ENCODE results near the gene KLK13. TPM values are rescaled to one million over a fixed set of nuclear protein-coding genes. Genes with fewer than 3 reads are reported as not detected.

KLK13 gene
- total RNA-seq, 2 donors from 2014 or later, result not detected

- DNase-seq (no peak), ATAC-seq (no peak)
- no peaks in the 10 kb centered on the region for H3K9me3 ChIP-seq (ENCODE audit: control insufficient read depth, low read length, poor library complexity, severe bottlenecking)
- H3K27ac Mint-ChIP-seq, result no peak overlapping the region
- peaks cover 15% of the 10 kb centered on the region for H3K27me3 Mint-ChIP-seq
- H3K36me3 Mint-ChIP-seq (ENCODE audit: low read depth), result peaks cover 9% of the 10 kb centered on the region
- H3K4me3 Mint-ChIP-seq, result no peak overlapping the region
- no peaks in the 10 kb centered on the region for H3K4me1 Mint-ChIP-seq
Measured at GRCh38 chr19:51066393-51067186, 1.7 kb upstream of the KLK13 start.

GRCh38 chr19:51065221-51065960, 499 bp upstream of the KLK13 start:
- Mint-ChIP-seq H3K4me1 (no peaks in the 10 kb centered on the region), H3K4me3 (peak overlapping the region; percentile 68), H3K27ac (no peak overlapping the region), H3K36me3 (ENCODE audit: low read depth) (peaks cover 9% of the 10 kb centered on the region), H3K27me3 (peaks cover 15% of the 10 kb centered on the region)
- DNase-seq (no peak), ATAC-seq (no peak)
- no peaks in the 10 kb centered on the region for H3K9me3 ChIP-seq (ENCODE audit: control insufficient read depth, low read length, poor library complexity, severe bottlenecking)

GRCh38 chr19:51063664-51064063, 1.2 kb downstream of the KLK13 start:
- Mint-ChIP-seq H3K27me3 (peaks cover 15% of the 10 kb centered on the region), H3K36me3 (ENCODE audit: low read depth) (peaks cover 9% of the 10 kb centered on the region), H3K4me3 (no peak overlapping the region), H3K27ac (no peak overlapping the region), H3K4me1 (no peaks in the 10 kb centered on the region)
- DNase-seq (no peak), ATAC-seq (no peak)
- no peaks in the 10 kb centered on the region for H3K9me3 ChIP-seq (ENCODE audit: control insufficient read depth, low read length, poor library complexity, severe bottlenecking)

DNA sequence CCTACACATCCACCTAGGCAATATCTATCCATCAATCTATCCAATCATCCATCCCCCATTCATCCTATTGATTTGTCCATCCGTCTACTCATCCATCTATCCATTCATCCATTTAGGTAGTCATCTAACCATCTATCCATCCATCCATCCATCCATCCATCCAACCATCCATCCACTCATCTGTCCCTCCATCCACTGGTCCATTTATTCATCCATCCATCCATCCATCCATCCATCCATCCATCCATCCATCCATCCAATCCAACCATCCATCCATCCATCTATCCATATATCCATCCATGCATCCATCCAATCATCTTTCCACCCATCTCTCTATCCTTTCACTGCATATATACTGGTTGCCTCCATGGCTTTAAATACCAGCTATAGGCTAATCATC, 3.9 kb downstream of the KLK13 start:
- H3K27me3 Mint-ChIP-seq, result peaks cover 14% of the 10 kb centered on the region
- H3K9me3 ChIP-seq (ENCODE audit: control insufficient read depth, low read length, poor library complexity, severe bottlenecking), result no peaks in the 10 kb centered on the region
- no peak overlapping the region for H3K4me3 Mint-ChIP-seq
- no peak overlapping the region for H3K27ac Mint-ChIP-seq
- DNase-seq (no peak), ATAC-seq (no peak)
- no peaks in the 10 kb centered on the region for H3K4me1 Mint-ChIP-seq
- peaks cover 2% of the 10 kb centered on the region for H3K36me3 Mint-ChIP-seq (ENCODE audit: low read depth)

DNA sequence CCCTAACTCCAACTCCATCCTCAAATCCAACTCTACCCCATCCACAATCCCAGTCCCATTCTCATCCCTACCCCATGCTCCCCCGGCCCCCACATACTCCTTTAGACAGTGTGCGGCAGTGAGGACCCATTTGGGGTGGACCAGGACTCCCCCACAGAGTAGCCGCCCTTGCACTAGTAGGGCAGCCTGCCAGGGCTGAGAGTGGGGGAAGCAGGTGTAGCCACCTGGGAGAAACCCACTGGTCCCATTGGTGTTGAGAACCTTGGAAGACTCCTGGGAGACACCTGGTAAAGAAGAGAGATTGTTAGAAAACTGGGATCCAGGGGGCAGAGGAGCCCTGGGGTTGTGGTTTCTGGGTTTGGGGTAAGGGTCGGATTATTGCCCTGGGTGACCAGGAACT, 4.6 kb downstream of the KLK13 start:
- Mint-ChIP-seq H3K4me3 (no peak overlapping the region), H3K27me3 (peaks cover 16% of the 10 kb centered on the region), H3K27ac (no peak overlapping the region), H3K36me3 (ENCODE audit: low read depth) (peaks cover 5% of the 10 kb centered on the region), H3K4me1 (no peaks in the 10 kb centered on the region)
- H3K9me3 ChIP-seq (ENCODE audit: control insufficient read depth, low read length, poor library complexity, severe bottlenecking), result no peaks in the 10 kb centered on the region
- DNase-seq, result no peak
- ATAC-seq, result no peak

DNA sequence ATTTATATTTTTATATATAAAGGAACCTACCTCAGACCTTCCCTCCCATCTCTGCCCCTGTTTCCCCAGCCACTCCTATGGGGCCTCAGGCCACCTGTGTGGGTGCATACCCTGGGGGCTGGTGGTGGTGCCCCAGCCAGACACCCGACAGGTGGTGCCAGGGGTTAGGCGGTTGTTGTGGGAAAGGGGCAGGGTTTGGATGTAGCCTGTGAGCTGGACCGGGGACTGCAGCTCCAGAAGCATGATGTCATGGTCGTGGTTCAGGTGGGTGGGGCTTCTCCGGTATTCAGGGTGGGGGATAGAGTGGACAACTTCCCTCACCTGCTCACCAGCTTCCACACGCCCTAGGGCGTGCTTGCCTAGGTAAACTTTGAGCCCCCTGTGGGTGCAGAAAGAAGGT, 5.2 kb downstream of the KLK13 start:
- H3K36me3 Mint-ChIP-seq (ENCODE audit: low read depth), result peaks cover 4% of the 10 kb centered on the region
- no peak overlapping the region for H3K27ac Mint-ChIP-seq
- peaks cover 20% of the 10 kb centered on the region for H3K27me3 Mint-ChIP-seq
- ATAC-seq (no peak), DNase-seq (no peak)
- no peaks in the 10 kb centered on the region for H3K9me3 ChIP-seq (ENCODE audit: control insufficient read depth, low read length, poor library complexity, severe bottlenecking)
- no peak overlapping the region for H3K4me3 Mint-ChIP-seq
- H3K4me1 Mint-ChIP-seq, result no peaks in the 10 kb centered on the region

DNA sequence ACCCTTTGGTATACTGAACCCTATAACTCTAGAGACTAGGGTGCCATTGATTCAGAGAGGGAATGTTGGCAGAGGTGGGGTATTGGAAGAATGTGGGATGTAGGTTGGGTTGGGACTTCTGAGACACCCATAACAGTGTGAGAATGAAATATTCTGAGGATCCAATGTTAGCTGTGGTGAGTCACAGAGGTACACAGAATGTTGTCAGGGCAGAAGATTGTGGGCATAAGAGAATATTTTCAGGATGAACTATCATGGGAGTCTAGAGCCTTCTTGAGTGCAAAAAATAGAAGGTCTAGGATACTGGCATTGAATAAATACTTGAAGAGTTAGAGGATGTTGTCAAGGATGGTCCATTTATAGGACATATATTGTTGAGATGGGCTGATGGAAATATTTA, 9.0 kb downstream of the KLK13 start:
- DNase-seq (no peak), ATAC-seq (no peak)
- Mint-ChIP-seq H3K36me3 (ENCODE audit: low read depth) (peaks cover 7% of the 10 kb centered on the region), H3K27me3 (peaks cover 33% of the 10 kb centered on the region), H3K4me1 (peaks cover 2% of the 10 kb centered on the region), H3K27ac (no peak overlapping the region), H3K4me3 (no peak overlapping the region)
- no peaks in the 10 kb centered on the region for H3K9me3 ChIP-seq (ENCODE audit: control insufficient read depth, low read length, poor library complexity, severe bottlenecking)

GRCh38 chr19:51047031-51047335, 17.9 kb downstream of the KLK13 start:
- H3K4me1 Mint-ChIP-seq, result no peaks in the 10 kb centered on the region
- H3K36me3 Mint-ChIP-seq (ENCODE audit: low read depth), result peaks cover 2% of the 10 kb centered on the region
- no peak for DNase-seq
- ATAC-seq, result no peak
- peaks cover 30% of the 10 kb centered on the region for H3K27me3 Mint-ChIP-seq
- H3K27ac Mint-ChIP-seq, result no peak overlapping the region
- no peak overlapping the region for H3K4me3 Mint-ChIP-seq
- H3K9me3 ChIP-seq (ENCODE audit: control insufficient read depth, low read length, poor library complexity, severe bottlenecking), result peaks cover 3% of the 10 kb centered on the region

DNA sequence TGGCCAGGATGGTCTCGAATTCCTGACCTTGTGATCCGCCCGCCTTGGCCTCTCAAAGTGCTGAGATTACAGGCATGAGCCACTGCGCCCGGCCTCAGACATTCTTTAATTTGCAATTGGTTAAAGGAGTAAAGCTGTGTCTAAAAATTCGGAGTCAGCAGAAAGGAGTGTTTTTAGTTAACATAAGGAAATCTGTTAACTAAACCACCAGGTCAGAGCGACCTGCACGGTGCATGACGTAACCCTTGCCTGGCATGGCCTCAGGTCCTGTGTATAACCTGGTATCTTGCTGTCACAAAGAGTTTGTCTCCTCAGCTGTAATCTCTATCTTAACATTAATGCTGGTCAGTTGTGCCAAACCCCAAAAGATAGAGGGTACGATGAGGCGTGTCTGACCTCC, 20.6 kb downstream of the KLK13 start:
- Mint-ChIP-seq H3K4me1 (no peaks in the 10 kb centered on the region), H3K27ac (no peak overlapping the region), H3K36me3 (ENCODE audit: low read depth) (peaks cover 2% of the 10 kb centered on the region), H3K27me3 (peaks cover 23% of the 10 kb centered on the region), H3K4me3 (no peak overlapping the region)
- H3K9me3 ChIP-seq (ENCODE audit: control insufficient read depth, low read length, poor library complexity, severe bottlenecking), result no peaks in the 10 kb centered on the region
- DNase-seq, result no peak
- no peak for ATAC-seq

DNA sequence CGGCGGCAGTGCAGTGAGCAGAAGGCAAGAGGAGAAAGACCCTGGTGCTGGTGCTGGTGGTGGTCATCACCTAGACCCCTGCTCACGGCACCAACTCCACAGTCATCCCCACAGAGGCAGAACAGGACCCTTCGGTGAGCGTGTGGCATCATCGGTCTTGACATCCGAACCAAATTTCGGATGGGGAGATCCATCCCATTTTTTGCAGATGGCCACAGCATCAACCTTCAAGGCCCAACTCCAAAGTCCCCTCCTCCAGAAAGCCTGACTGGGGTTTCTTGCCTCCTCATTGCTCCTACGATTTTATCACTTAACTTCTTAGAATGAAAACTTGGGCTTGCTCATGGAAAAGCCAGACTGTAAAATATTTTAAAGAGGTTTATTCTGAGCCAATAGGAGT, 21.4 kb downstream of the KLK13 start:
- no peak for ATAC-seq
- H3K27ac Mint-ChIP-seq, result no peak overlapping the region

DNA sequence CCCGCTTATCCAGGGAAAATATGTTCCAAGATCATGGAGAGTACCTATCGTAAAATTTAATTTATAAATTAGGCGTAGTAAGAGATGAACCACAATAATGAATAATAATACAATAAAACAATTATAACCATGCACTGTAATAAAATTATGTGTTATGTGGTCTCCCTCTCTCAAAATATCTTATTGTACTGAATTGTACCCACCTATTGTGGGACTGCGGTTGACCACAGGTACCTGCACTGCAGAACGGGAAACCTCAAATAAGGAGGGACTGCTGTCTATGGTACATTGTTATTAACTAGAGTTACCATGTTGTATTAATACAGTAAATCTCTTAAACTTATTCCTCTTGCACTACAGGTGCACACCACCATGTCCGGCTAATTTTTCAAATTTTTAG, 24.7 kb downstream of the KLK13 start:
- ATAC-seq, result no peak
- DNase-seq, result no peak
- H3K4me3 Mint-ChIP-seq, result no peak overlapping the region
- H3K9me3 ChIP-seq (ENCODE audit: control insufficient read depth, low read length, poor library complexity, severe bottlenecking), result no peaks in the 10 kb centered on the region
- no peaks in the 10 kb centered on the region for H3K4me1 Mint-ChIP-seq
- H3K27me3 Mint-ChIP-seq, result peaks cover 7% of the 10 kb centered on the region
- H3K36me3 Mint-ChIP-seq (ENCODE audit: low read depth), result no peaks in the 10 kb centered on the region
- no peak overlapping the region for H3K27ac Mint-ChIP-seq

More for the DNA sequence above, 21.4 kb downstream of the KLK13 start:
- Mint-ChIP-seq H3K36me3 (ENCODE audit: low read depth) (peaks cover 2% of the 10 kb centered on the region), H3K4me3 (no peak overlapping the region), H3K27me3 (peaks cover 22% of the 10 kb centered on the region), H3K4me1 (no peaks in the 10 kb centered on the region)
- H3K9me3 ChIP-seq (ENCODE audit: control insufficient read depth, low read length, poor library complexity, severe bottlenecking), result no peaks in the 10 kb centered on the region
- no peak for DNase-seq

DNA sequence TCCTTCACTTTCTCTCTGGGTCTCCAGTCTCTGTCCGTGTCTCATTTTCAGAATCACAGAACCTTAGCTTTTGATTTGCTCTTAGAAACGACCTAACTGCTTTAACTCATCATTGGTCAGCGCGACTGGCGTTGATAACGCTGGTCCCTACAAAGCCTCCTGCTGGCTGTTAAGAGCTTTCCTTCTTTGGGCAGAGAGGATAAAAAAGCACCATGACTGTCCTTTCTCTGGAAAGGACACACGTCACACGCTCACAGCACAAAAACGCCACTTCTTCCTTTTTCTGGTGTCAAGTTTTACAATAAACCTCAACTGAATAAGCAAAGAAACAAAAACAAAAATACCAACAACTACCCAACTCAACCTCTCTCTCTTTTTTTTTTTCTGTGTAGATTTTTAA, 28.4 kb downstream of the KLK13 start:
- DNase-seq (no peak), ATAC-seq (no peak)
- H3K9me3 ChIP-seq (ENCODE audit: control insufficient read depth, low read length, poor library complexity, severe bottlenecking), result no peaks in the 10 kb centered on the region
- Mint-ChIP-seq H3K27me3 (peaks cover 32% of the 10 kb centered on the region), H3K4me3 (no peak overlapping the region), H3K4me1 (no peaks in the 10 kb centered on the region), H3K36me3 (ENCODE audit: low read depth) (peaks cover 9% of the 10 kb centered on the region), H3K27ac (no peak overlapping the region)

DNA sequence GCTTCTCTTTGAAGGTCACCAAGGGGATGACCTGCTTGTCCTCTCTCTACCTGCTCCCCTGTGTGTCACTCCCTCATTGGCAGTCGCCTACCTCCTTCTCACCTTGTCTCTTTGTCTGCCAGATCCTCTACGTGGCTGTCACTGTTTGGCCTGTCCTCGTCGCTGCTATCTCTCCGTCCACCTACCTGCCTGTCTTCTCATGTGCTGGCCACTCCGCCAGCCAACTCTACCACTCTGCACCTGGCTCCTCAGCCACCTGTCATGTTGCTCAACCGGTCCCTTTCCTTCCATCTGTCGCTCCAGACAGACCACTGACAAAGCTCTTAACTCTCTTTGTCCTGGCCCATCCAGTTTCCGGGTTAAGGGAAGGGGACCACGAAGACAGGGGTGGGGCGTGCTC, 30.2 kb downstream of the KLK13 start, which contains the start of gene KLK12:
TSS of gene KLK12 (minus strand) at position 299 of the 400 bp plus-strand sequence. CDS start 381 bp downstream, outside the sequence.
- H3K27ac Mint-ChIP-seq, result no peak within 1 kb of the TSS
- H3K9me3 ChIP-seq (ENCODE audit: control insufficient read depth, low read length, poor library complexity, severe bottlenecking), result no peaks in the 10 kb centered on the region
- no peak within 1 kb of the TSS for H3K4me3 Mint-ChIP-seq
- H3K36me3 Mint-ChIP-seq (ENCODE audit: low read depth), result peaks cover 12% of the 10 kb centered on the region
- H3K27me3 Mint-ChIP-seq, result peaks cover 48% of the 10 kb centered on the region
- no peaks in the 10 kb centered on the region for H3K4me1 Mint-ChIP-seq
- ATAC-seq (no peak), DNase-seq (no peak)

GRCh38 chr19:51031880-51032225, 33.0 kb downstream of the KLK13 start:
- Mint-ChIP-seq H3K4me3 (no peak overlapping the region), H3K4me1 (peaks cover 2% of the 10 kb centered on the region), H3K27me3 (peaks cover 60% of the 10 kb centered on the region), H3K36me3 (ENCODE audit: low read depth) (peaks cover 14% of the 10 kb centered on the region), H3K27ac (no peak overlapping the region)
- ATAC-seq (no peak), DNase-seq (no peak)
- H3K9me3 ChIP-seq (ENCODE audit: control insufficient read depth, low read length, poor library complexity, severe bottlenecking), result no peaks in the 10 kb centered on the region
